DMS53 (cell line): ENCODE measurements around the gene SCAI.

Experiments
- DNase-seq: peaks from one replicate; lab custom pipeline; 2025; lab: John Stamatoyannopoulos, UW

The SCAI gene

GRCh38 chr9:124947727-124948391 lies 195.5 kb downstream of the SCAI start:
- DNase-seq: no peak

DNA sequence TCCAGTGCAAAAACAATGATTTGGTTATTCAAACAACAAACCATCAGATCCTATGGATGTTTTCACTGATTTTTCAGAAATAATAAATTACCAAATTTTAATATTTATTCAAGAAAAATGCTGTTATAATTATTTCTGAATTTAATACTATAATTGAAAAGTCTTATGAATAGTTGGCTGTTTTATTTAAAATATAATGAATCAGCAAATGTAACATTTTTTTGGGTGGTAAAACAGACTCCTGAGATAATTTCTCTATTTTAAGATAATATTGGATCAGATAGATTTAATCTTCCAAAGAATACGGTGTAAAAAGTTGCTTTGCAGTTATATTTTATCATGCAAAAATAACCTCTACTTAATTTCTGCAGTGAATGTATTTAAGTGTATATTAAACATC lies 197.2 kb downstream of the SCAI start:
- no peak for DNase-seq

DNA sequence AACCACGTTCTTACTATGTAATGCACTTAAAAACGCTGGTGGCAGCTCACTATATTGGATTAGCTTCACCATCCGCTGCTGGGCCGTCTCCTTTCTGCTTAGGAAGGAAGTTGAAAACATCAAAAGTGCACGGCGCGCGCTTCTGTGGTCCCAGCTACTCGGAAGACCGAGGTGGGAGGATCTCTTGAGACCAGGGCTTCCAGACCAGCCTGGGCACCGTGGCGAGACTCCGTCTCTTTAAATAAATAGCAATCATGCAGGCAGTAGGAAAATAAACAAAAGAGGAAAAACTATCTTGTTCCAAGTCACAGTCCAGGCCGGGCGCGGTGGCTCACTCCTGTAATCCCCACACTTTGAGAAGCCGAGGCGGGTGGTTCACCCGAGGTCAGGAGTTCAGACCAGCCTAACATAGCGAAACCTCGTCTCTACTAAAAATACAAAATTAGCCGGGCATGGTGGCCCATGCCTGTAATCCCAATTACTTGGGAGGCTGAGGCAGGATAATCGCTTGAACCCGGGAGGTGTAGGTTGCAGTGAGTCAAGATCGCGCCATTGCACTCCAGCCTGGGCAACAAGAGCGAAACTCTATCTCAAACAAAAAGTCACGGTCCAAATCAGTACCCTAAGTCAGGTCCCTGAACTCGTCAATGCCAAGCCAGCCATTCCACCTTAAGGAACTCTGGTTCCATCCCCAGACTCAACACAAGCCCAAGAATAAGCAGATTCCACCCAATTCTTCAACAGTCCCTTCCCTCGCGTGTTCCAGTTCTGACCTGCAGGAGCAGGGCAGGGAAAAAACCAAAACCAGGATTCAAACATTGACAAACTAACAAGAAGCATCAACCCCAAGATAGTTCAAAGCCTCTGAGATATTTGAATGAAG lies 201.4 kb downstream of the SCAI start:
- DNase-seq: peak; percentile 80

- DNase-seq: peak; percentile 98
These were observed 202.2 kb downstream of the SCAI start, which contains the start of gene GOLGA1 for GRCh38 chr9:124940894-124941678. Gene GOLGA1, minus strand, starts transcription at chr9:124941083. Its CDS starts 2,372 bp downstream, at chr9:124938711.

DNA sequence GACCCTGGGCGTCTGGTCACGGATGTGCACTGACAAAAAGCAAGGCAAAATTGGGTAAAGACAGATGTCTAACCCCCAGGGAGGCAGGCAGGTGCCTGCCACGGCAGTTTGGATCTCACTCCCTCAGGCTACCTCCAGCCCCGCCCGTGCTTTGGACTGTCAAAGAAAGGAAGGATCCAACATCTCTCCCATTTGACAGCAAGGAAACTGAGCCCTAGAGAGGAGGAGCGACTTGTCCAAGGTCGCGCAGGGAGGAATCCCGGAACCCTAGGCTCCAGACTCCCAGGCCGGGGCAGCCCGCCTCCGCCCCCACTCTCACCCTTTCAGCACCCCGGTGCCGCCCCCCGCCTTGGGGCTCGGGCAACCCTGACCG lies 202.8 kb downstream of the SCAI start:
- peak; percentile 89 for DNase-seq

GRCh38 chr9:124939944-124940343 lies 203.4 kb downstream of the SCAI start:
- no peak for DNase-seq

DNA sequence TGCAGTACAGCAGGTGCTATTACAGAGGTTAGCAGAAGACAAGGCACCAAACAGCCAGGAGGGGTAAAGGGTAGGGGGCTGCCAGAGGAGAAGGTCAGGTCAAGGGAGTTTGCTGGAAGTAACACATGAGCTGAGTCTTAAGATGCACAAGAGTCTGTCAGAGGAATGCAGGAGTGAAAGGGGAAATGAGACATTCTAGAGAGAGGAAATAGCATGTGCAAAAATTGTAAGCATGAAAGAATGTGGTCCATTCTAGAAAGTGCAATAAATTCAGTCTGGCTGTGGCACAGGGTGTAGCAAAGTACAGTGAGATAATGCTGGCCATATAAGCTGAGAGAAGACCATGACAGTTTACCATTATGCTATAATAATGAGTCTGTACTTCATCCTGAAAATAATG lies 209.0 kb downstream of the SCAI start:
- no peak for DNase-seq

DNA sequence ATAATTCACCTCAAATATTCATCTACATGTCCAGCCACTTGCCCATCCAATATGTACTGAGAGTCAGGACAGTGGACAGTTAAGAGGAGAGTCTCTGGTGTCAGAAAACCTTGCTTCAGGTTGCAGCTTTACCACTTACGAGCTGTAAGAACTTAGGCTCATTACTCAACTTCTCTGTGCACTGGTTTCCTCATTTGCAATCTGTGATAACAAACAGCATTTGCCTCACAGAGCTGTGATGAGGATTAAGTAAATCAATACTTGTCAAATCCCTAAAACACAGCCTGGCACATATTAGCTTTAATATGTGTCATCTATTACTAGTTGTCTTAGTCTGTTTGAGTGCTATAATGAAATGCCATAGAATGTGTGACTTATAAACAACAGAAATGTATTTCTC lies 211.0 kb downstream of the SCAI start:
- DNase-seq: no peak

DNA sequence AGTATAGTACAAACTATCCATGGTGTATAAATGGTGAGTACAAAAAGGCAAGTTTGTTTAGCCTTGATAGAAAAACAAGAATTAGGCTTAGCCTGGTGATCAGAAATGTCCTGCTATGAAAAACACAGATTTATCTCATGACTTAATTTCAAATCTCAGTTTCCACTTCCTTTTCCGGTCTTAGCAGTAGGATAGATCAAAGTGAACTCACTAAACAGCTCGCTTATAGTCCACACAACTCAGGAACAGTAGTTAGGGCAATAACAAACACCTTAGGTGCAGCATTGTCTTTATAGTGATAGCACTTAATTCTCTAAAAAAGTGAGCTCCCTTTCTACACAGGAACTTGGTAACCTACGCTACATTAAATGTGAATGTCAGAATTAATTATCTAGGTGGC lies 213.9 kb downstream of the SCAI start:
- no peak for DNase-seq

DNA sequence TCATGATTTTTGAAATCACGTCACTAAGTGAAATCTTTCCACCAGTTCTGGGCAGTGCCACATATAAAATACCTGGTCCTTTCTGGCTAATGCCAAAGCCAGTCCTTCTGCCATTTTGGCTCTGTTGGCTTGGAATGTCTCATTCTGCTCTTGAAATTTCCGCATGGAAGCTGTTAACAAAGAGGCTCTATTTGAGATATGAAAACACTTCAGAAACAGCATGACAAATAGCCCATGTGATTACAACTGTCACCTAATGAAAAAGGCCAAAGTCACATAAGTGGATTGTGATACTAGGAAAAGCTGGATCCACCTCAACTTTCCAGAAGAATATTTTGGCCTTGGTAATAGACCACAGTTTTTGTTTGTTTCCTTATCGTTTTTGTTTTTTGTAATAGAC lies 215.2 kb downstream of the SCAI start:
- peak; percentile 5 for DNase-seq

- DNase-seq: peak; percentile 21
These were observed 222.9 kb downstream of the SCAI start for GRCh38 chr9:124920394-124920793.

GRCh38 chr9:124914753-124915405 lies 228.4 kb downstream of the SCAI start:
- DNase-seq: no peak

DNA sequence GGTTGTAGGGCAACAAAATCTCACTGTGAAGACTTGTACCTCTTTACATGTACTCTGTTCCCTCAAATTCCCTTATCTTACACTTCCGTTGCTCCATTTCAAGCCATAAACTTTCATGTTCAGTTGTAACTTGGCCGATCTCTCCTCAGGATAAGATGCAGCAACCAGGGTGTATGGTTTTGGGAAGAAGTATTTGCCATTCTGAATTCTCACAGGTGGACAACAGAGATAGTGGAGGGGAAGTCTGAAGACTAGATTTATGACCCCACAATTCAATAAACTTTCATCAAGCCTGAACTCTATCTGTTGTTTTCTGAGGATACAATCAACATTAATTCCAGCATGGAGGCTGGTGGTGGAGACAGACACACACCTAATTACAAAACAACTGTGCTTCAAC lies 229.9 kb downstream of the SCAI start:
- no peak for DNase-seq

DNA sequence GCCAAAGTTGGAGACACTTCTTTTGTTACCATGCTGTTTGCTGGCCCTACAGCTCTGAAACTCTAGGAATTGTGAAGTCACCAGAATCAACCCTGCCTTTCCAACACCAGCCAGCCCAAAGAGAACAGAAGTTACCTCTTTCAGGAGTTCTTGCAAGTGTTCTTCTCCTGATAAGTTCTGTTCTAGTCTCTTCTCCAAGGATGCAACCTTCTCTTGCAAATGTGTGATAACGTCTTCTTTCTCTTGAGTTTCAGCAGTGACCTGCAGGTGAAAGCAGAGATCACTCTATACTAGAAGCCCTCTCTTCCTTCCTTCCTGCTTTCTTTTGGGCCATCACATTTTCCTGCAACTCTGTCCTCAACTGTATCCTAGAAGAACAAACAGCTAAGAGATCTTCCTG lies 231.6 kb downstream of the SCAI start:
- no peak for DNase-seq

GRCh38 chr9:124908098-124908497 lies 235.2 kb downstream of the SCAI start:
- DNase-seq: no peak

DNA sequence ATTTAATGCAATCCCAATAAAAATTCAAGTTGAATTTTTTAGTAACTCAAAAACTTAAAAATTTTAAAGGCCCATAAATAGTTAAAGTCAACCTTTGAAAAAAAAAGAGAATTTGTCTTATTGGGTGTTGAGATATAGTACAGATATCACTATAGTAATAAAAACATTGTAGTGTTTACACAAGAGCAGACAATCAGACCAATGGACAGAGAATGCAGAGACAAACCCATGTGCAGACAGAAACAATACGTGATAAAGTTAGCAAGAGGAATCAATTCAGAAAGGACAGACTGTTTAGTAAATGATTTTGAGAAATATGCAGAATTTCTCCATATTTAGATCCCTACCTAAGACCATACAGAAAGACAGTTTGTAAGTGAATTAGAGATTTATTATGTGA lies 236.4 kb downstream of the SCAI start:
- no peak for DNase-seq

DNA sequence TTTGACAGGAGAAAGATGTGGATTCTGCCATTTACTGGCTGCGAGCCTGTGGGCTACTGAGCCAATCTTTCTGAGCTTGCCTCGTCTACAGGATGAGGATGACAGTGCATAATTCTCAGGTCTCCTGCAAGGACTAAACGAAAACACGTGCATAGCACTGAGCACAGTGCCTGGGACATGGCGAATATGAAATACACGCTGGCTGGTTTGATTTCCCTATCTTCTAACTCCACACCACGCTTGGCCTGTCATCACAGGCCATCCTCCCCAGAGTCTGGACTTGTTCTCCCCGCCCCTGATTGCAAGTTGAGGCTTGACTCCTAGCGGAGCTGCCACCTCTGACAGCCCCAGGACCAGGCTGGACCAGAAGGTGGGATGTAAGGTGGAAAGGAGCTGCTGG lies 243.5 kb downstream of the SCAI start:
- no peak for DNase-seq

GRCh38 chr9:124897570-124898460 lies 245.5 kb downstream of the SCAI start:
- DNase-seq: no peak

- DNase-seq: peak; percentile 47
These were observed 248.6 kb downstream of the SCAI start for GRCh38 chr9:124894741-124895170.

GRCh38 chr9:124894035-124894740 lies 249.1 kb downstream of the SCAI start:
- no peak for DNase-seq
